ENCODE measurements around the gene CHIT1.
"Not testable (repeated sequence)": the region's sequence is repeated elsewhere in the genome, so short reads cannot be mapped to it uniquely, and the experiment has no call there.

Gene CHIT1

DNA sequence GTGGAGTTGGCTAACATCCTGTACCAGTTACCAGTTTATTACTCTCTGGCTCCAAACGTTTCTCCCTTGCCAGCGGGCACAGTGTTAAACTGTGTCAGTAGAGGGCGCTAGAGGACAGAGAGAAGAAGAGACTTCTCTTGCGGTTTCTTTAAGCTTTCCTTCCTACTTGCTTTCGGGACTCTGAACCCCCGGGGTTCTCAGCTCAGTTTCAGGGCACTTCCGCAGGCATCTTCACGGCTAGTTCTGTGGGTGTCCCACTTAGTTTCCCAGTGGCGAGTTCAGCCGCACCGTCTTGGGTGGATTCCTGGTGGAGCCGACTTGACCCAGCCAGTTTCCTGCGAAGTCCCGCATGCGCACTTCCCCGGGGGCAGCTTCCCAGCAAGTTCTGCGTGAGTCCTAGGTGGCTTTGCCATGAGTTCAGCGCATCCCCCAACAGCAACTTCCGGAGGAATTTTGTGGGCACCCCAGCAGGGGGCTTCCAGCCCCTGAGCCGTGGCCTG, 37.9 kb upstream of the CHIT1 start:
- H3K27ac ChIP-seq (ENCODE audit: low read depth, low read length) = no peak overlapping the region
- peaks cover 2% of the 10 kb centered on the region for H3K79me1 ChIP-seq (ENCODE audit: low read length)
- H3K9me3 ChIP-seq (ENCODE audit: insufficient read depth, low read depth, low read length) = peaks cover 1% of the 10 kb centered on the region
- peak overlapping the region; percentile 82 for H3K18ac ChIP-seq (ENCODE audit: low read length)
- no CpG with 5 or more reads among the region's 20 CpGs for WGBS (ENCODE audit: extremely low coverage, insufficient coverage, insufficient read length)
- H3K27me3 ChIP-seq (ENCODE audit: insufficient read depth, low read length) = no peaks in the 10 kb centered on the region
- H3K23ac ChIP-seq (ENCODE audit: low read length) = no peak overlapping the region
- H2AK5ac ChIP-seq (ENCODE audit: low read length) = no peak overlapping the region
- H3K36me3 ChIP-seq (ENCODE audit: control insufficient read depth in 1 of 2, insufficient read depth in 2 of 2, low read length in 2 of 2) = no peaks in the 10 kb centered on the region
- peak overlapping the region; percentile 79 for H3K14ac ChIP-seq (ENCODE audit: low read length)
- no peak overlapping the region for H3K9ac ChIP-seq (ENCODE audit: low read length)
- peak; percentile 79 to 97 for DNase-seq
- peak overlapping the region; percentile 93 for H2AFZ ChIP-seq (ENCODE audit: insufficient read depth, low read length, poor library complexity)
- peak overlapping the region; percentile 90 for H3K4me2 ChIP-seq (ENCODE audit: low read length)
- H2BK12ac ChIP-seq (ENCODE audit: low read length) = peak overlapping the region; percentile 79
- peak overlapping the region; percentile 61 for H2BK5ac ChIP-seq (ENCODE audit: low read depth, low read length, poor library complexity)
- peak overlapping the region; percentile 69 for H4K12ac ChIP-seq (ENCODE audit: low read depth, low read length)
- H4K8ac ChIP-seq (ENCODE audit: low read depth, low read length) = peak overlapping the region; percentile 90
- H4K91ac ChIP-seq (ENCODE audit: low read depth, low read length) = peak overlapping the region; percentile 76
- H3K4me3 ChIP-seq (ENCODE audit: low read depth, low read length) = peak overlapping the region; percentile 60
- peak overlapping the region; percentile 83 for H2BK120ac ChIP-seq (ENCODE audit: insufficient read depth, low read length, poor library complexity)
- H3K79me2 ChIP-seq (ENCODE audit: control insufficient read depth, insufficient read depth, low read length, poor library complexity) = no peaks in the 10 kb centered on the region
- H3K4ac ChIP-seq (ENCODE audit: low read depth, low read length) = no peak overlapping the region
- peaks cover 6% of the 10 kb centered on the region in 2 experiments for H3K4me1 ChIP-seq (ENCODE audit: control insufficient read depth in 1 of 2, insufficient read depth in 2 of 2, low read length in 2 of 2)

DNA sequence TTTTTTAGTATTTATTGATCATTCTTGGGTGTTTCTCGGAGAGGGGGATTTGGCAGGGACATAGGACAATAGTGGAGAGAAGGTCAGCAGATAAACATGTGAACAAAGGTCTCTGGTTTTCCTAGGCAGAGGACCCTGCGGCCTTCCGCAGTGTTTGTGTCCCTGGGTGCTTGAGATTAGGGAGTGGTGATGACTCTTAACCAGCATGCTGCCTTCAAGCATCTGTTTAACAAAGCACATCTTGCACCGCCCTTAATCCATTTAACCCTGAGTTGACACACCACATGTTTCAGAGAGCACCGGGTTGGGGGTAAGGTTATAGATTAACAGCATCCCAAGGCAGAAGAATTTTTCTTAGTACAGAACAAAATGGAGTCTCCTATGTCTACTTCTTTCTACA, 36.7 kb upstream of the CHIT1 start:
- H3K27ac ChIP-seq (ENCODE audit: low read depth, low read length); H3K79me1 ChIP-seq (ENCODE audit: low read length); H3K36me3 ChIP-seq (ENCODE audit: control insufficient read depth in 1 of 2, insufficient read depth in 2 of 2, low read length in 2 of 2); DNase-seq; H2AK5ac ChIP-seq (ENCODE audit: low read length); H3K4me1 ChIP-seq (ENCODE audit: control insufficient read depth in 1 of 2, insufficient read depth in 2 of 2, low read length in 2 of 2); H4K91ac ChIP-seq (ENCODE audit: low read depth, low read length); H3K23ac ChIP-seq (ENCODE audit: low read length); H3K4me3 ChIP-seq (ENCODE audit: low read depth, low read length); H2BK120ac ChIP-seq (ENCODE audit: insufficient read depth, low read length, poor library complexity); H2BK12ac ChIP-seq (ENCODE audit: low read length); H3K9me3 ChIP-seq (ENCODE audit: insufficient read depth, low read depth, low read length); H3K4ac ChIP-seq (ENCODE audit: low read depth, low read length); H4K8ac ChIP-seq (ENCODE audit: low read depth, low read length); H3K4me2 ChIP-seq (ENCODE audit: low read length); H2AFZ ChIP-seq (ENCODE audit: insufficient read depth, low read length, poor library complexity); H3K18ac ChIP-seq (ENCODE audit: low read length); H3K79me2 ChIP-seq (ENCODE audit: control insufficient read depth, insufficient read depth, low read length, poor library complexity); H4K12ac ChIP-seq (ENCODE audit: low read depth, low read length); H3K9ac ChIP-seq (ENCODE audit: low read length); H2BK5ac ChIP-seq (ENCODE audit: low read depth, low read length, poor library complexity); H3K27me3 ChIP-seq (ENCODE audit: insufficient read depth, low read length); H3K14ac ChIP-seq (ENCODE audit: low read length): not testable (repeated sequence)
- WGBS (ENCODE audit: extremely low coverage, insufficient coverage, insufficient read length) = no CpG with 5 or more reads among the region's 5 CpGs

DNA sequence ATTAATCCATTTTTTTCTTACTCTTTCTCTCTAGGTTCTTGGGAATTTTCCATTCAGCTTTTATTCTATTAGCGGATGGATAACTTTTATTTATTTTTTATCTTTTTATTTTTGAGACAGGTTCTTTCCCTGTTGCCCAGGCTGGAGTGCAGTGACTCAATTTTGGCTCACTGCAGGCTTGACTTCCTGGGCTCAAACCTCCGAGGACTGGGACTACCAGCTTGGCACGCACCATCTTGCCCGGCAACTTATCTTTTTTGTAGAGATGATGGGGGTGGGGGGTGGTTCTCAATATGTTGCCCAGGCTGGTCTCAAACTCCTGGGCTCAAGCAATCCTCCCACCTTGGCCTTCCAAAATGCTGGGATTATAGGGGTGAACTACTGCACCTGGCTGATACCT, 36.1 kb upstream of the CHIT1 start:
- no peak overlapping the region for H3K4ac ChIP-seq (ENCODE audit: low read depth, low read length)
- H3K4me3 ChIP-seq (ENCODE audit: low read depth, low read length) = no peak overlapping the region
- no peaks in the 10 kb centered on the region for H3K9me3 ChIP-seq (ENCODE audit: insufficient read depth, low read depth, low read length)
- no peak overlapping the region for H4K12ac ChIP-seq (ENCODE audit: low read depth, low read length)
- no peaks in the 10 kb centered on the region for H3K79me2 ChIP-seq (ENCODE audit: control insufficient read depth, insufficient read depth, low read length, poor library complexity)
- no peak overlapping the region for H3K9ac ChIP-seq (ENCODE audit: low read length)
- no peak overlapping the region for H4K91ac ChIP-seq (ENCODE audit: low read depth, low read length)
- H3K27me3 ChIP-seq (ENCODE audit: insufficient read depth, low read length) = no peaks in the 10 kb centered on the region
- no peak overlapping the region for H2BK12ac ChIP-seq (ENCODE audit: low read length)
- no peak overlapping the region for H3K4me2 ChIP-seq (ENCODE audit: low read length)
- no peak overlapping the region for H3K23ac ChIP-seq (ENCODE audit: low read length)
- no peak overlapping the region for H3K27ac ChIP-seq (ENCODE audit: low read depth, low read length)
- no peaks in the 10 kb centered on the region for H3K36me3 ChIP-seq (ENCODE audit: control insufficient read depth in 1 of 2, insufficient read depth in 2 of 2, low read length in 2 of 2)
- no peak overlapping the region for H2BK120ac ChIP-seq (ENCODE audit: insufficient read depth, low read length, poor library complexity)
- no peak overlapping the region for H4K8ac ChIP-seq (ENCODE audit: low read depth, low read length)
- H3K4me1 ChIP-seq (ENCODE audit: control insufficient read depth in 1 of 2, insufficient read depth in 2 of 2, low read length in 2 of 2) = peaks cover 6% of the 10 kb centered on the region in 2 experiments
- no peak for DNase-seq
- no peak overlapping the region for H2AK5ac ChIP-seq (ENCODE audit: low read length)
- no peak overlapping the region for H3K14ac ChIP-seq (ENCODE audit: low read length)
- H2AFZ ChIP-seq (ENCODE audit: insufficient read depth, low read length, poor library complexity) = no peak overlapping the region
- no peak overlapping the region for H2BK5ac ChIP-seq (ENCODE audit: low read depth, low read length, poor library complexity)
- no CpG with 5 or more reads among the region's 4 CpGs for WGBS (ENCODE audit: extremely low coverage, insufficient coverage, insufficient read length)
- peaks cover 2% of the 10 kb centered on the region for H3K79me1 ChIP-seq (ENCODE audit: low read length)
- no peak overlapping the region for H3K18ac ChIP-seq (ENCODE audit: low read length)

DNA sequence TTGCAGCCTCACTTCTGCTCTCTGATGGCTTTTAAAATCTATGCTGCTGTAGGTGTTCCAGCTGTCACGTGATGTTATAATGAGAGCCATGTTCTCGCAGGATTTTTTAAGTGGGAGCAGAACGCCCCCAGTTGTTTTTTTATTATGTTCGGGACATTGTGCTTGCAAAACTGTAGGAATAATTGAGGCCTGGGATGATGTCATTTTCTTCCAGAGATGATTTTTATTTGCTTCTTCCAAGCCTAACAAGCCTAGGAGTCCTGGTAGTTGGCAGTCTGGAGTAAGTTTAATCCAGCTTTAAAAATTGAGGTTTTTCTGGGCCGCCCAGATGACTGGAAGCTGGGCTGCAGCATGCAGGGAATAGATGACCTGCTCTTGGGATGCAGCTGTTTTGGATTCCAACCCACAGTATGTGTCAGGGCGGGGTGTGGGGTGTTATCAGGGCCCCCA, 34.6 kb upstream of the CHIT1 start:
- Histone ChIP-seq H3K23ac (ENCODE audit: low read length) (no peak overlapping the region), H3K9ac (ENCODE audit: low read length) (no peak overlapping the region), H4K8ac (ENCODE audit: low read depth, low read length) (no peak overlapping the region), H2AFZ (ENCODE audit: insufficient read depth, low read length, poor library complexity) (no peak overlapping the region), H3K36me3 (ENCODE audit: control insufficient read depth in 1 of 2, insufficient read depth in 2 of 2, low read length in 2 of 2) (no peaks in the 10 kb centered on the region), H2AK5ac (ENCODE audit: low read length) (no peak overlapping the region), H4K91ac (ENCODE audit: low read depth, low read length) (no peak overlapping the region), H3K4me2 (ENCODE audit: low read length) (no peak overlapping the region), H3K27me3 (ENCODE audit: insufficient read depth, low read length) (no peaks in the 10 kb centered on the region), H2BK5ac (ENCODE audit: low read depth, low read length, poor library complexity) (no peak overlapping the region), H3K9me3 (ENCODE audit: insufficient read depth, low read depth, low read length) (no peaks in the 10 kb centered on the region), H3K18ac (ENCODE audit: low read length) (no peak overlapping the region), H3K27ac (ENCODE audit: low read depth, low read length) (no peak overlapping the region), H3K79me2 (ENCODE audit: control insufficient read depth, insufficient read depth, low read length, poor library complexity) (no peaks in the 10 kb centered on the region), H4K12ac (ENCODE audit: low read depth, low read length) (no peak overlapping the region), H3K4me1 (ENCODE audit: control insufficient read depth in 1 of 2, insufficient read depth in 2 of 2, low read length in 2 of 2) (peaks cover 6% of the 10 kb centered on the region in 2 experiments), H2BK120ac (ENCODE audit: insufficient read depth, low read length, poor library complexity) (no peak overlapping the region), H2BK12ac (ENCODE audit: low read length) (no peak overlapping the region), H3K4me3 (ENCODE audit: low read depth, low read length) (no peak overlapping the region), H3K14ac (ENCODE audit: low read length) (no peak overlapping the region), H3K79me1 (ENCODE audit: low read length) (peaks cover 2% of the 10 kb centered on the region), H3K4ac (ENCODE audit: low read depth, low read length) (no peak overlapping the region)
- DNase-seq = no peak
- no CpG with 5 or more reads among the region's 6 CpGs for WGBS (ENCODE audit: extremely low coverage, insufficient coverage, insufficient read length)
